Fibroblast of skin of right quadriceps (primary cell): Measurements from ENCODE around the gene ASS1.
"Not testable (repeated sequence)": the region's sequence is repeated elsewhere in the genome, so short reads cannot be mapped to it uniquely, and the experiment has no call there.

Experiments used
- DNase-seq: peaks from one replicate; pipeline ENCODE4 v3.0.0-alpha.2; 2013

The ASS1 gene

DNA sequence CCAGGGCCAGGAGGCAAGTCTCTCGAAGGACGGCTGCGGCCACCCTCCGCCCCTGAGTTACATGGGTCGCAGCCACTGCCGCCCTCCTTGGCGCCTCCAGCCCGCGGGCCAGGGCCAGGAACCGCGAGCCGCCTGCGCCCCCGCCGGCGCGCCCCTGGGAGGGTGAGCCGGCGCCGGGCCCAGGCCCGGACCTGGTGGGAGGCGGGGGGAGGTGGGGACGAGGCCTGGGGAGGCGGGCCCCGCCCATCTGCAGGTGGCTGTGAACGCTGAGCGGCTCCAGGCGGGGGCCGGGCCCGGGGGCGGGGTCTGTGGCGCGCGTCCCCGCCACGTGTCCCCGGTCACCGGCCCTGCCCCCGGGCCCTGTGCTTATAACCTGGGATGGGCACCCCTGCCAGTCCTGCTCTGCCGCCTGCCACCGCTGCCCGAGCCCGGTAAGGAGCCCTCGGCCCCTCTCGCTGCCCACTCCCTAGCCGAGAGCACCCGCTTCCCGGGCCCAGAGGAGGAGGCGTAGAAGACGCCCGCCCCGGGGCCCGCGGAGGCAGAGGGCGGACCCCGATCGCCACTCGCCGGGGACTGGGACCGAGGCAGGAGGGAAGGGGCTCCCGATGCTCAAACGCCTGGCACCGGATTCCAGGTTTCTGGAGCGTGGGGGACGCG lies at the start of gene ASS1:
ASS1 (plus strand) TSS at position 397 of the 657 bp plus-strand sequence. CDS start 7,268 bp downstream, outside the sequence.
- DNase-seq = peak; percentile 26

DNA sequence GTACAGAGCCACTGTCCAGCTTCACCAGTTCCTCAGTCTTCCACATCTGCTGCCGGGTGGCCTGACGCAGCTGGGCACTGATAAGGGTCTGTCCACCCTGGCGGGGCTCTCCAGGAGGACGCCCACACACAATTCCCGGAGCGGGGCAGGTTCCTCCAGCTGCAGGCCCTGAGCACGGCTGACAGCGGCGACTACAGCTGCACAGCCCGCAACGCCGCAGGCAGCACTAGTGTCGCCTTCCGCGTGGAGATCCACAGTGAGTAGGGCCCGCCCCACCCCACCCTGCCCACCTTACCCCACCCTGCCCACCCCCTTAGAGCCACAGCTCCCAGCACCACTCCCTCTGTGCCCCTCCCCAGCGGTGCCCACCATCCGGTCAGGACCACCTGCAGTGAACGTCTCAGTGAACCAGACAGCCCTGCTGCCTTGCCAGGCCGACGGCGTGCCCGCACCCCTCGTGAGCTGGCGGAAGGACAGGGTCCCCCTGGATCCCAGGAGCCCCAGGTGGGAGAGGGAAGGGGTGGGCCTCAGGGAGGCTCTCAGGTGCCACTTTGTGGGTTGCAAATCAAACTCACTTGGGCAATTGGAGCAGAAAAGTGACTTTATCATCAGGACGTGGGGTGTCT lies 48.8 kb upstream of the ASS1 start:
- no peak for DNase-seq

GRCh38 chr9:130396581-130396980 lies 48.2 kb upstream of the ASS1 start:
- no peak for DNase-seq

DNA sequence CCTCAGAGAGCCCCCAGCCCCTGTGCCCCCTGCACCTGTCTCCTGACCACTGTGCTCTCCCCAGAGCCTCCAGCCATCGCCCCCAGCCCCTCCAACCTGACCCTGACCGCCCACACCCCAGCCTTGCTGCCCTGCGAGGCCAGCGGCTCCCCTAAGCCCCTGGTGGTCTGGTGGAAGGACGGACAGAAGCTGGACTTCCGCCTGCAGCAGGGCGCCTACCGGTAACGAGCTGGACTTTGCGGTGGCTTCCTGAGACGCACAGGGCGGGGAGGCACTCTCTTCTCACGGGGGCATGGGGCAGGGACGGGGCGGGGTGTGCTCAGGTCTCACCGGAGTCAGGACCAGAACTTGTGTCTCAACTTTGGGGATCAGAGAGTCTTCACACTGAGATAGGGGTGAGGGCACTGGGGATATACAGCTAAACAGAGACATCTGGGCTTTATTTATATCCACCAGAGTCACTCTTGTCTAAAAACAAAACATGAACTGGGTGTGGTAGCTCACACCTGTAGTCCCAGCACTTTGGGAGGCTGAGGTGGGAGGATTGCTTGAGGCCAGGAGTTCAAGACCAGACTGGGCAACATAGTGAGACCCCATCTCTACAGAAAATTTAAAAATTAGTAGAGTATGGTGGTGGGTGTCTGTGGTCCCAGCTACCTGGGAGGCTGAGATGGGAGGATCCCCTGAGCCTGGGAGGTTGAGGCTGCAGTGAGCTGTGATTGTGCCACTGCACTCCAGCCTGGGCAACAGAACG lies 46.1 kb upstream of the ASS1 start:
- no peak for DNase-seq

- no peak for DNase-seq
These were observed 45.0 kb upstream of the ASS1 start for GRCh38 chr9:130399768-130400167.

DNA sequence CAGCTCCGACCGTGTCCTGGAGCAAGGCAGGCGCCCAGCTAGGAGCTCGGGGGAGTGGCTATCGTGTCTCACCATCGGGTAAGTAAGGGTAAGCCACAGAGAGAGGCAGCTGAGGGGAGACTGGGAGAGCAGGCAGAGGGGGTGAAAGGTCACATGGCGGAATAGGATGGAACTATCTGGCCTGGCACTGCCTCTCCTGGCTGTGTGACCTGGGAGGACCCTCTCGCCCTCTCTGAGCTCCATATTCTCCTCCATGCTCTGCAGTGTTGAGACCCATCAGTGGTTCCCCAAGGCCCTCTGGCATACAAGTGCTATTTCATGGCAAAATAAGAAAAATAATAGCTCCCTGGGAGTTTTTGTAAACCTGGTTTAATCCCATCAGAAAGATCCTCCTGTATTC lies 43.9 kb upstream of the ASS1 start:
- no peak for DNase-seq

GRCh38 chr9:130401742-130402141 lies 43.0 kb upstream of the ASS1 start:
- DNase-seq = not testable (repeated sequence)

DNA sequence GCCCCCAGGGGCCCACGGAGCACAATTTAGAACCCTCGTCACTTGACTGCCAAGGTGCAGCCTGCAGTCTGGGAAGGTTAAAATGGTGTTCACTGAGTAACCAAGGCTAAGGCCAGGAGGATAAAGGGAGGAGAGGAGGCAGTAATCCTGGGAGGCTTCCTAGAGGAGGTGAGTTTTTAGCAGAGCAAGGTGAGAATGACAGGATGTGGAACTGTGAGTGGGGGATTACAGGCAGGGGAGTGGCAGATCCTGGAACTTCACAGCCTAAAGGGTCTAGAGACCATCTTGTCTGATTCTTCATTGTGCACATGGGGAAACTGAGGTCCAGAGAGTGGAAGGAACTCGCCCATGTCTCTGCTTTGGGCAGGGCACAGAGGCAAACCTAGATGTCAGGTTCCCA lies 42.5 kb upstream of the ASS1 start:
- DNase-seq = no peak

DNA sequence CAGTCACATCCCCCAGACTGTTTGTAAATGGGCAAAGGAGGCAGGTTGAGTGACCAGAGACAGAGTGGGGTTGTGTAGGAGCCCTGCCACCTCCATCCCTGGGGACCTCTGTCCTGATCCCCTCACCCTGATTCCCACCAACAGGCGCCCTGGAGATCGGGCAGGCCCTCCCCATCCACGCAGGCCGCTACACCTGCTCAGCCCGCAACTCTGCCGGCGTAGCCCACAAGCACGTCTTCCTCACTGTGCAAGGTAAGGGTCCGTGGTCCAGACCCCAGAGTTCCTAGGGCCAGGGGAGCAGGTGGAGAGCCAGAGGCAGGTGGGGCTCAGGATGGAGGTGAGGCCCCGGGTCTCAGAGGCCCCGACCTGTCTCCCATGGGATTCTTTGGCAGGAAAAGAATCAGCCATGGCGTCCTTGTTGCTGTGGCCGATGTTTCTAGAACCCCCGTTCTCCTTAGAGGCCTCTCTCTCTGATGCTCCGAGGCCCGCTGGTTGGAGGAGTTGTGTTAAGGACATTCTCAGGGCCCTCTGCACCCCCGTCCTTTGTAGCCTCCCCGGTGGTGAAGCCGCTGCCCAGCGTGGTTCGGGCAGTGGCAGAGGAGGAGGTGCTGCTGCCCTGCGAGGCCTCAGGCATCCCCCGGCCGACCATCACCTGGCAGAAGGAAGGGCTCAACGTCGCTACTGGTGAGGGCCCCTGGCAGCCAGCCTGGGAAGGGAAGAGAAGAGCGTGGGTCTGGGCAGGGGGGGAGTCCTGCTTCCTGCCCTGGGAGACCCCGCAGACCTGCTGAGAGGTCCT lies 41.9 kb upstream of the ASS1 start:
- no peak for DNase-seq

GRCh38 chr9:130405657-130406257 lies 39.0 kb upstream of the ASS1 start:
- DNase-seq = no peak

DNA sequence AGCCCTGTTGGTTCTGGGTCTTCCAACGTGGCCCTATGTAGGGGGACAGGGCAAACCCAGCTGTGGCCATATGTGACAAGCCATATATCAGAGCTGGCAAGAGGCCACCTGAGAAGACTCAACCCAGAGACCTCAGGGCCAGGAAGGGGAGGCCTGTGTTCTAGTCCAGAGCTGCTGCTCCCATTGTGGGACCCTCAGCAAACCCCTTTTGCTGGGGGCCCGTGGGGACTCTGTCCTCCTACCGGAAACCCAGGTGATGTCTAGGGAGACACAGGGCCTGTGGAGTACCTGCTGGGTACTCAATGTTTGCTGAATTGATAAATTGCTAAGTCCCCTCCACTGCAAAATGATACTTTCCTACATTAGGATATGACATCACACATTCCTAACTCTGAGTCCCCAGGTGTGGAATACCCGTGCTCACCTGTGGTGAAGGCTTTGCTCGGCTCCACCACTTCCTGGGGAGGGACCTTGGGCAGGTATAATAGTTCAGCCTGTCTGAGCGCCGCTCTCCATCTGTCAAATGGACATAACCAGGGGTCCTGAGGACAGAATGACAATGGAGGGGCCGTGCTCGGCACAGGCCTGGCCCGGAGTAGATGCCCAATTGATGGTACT lies 38.4 kb upstream of the ASS1 start:
- no peak for DNase-seq

DNA sequence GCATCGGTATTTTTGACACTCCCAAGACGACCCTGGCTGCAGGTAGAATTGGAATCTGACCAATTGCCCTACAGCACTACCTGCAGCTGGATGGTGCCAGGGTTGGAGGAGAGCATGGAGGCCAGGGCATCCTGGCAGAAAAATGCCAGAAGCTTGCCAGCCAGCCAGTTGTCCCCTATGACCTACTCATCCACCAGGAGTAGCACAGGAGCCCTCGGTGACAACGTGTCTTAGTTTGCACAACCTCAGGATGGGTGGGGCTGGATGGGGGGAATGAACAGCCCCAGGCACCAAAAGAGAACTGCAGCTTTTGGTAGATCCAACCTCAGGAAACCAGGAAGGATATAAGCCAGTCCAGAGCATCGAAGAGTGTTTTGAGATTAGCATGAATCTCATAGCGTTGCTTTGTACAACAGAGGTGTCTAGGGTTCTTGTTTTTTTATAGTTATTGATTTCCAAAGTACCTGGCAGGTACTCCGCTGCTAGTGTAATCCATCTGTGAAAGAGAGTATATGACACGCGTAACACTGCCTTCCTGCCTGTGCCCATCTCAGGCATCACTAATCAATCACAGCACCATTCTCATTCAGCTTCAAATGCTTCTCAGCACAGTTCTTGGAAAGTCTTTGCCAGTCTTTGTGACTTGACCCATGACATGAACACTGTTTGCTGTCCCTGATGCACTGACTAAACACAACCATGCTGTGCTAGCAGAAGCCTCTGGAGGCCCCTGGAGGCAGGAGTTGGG lies 36.7 kb upstream of the ASS1 start:
- no peak for DNase-seq

GRCh38 chr9:130408669-130409068 lies 36.1 kb upstream of the ASS1 start:
- DNase-seq = no peak

DNA sequence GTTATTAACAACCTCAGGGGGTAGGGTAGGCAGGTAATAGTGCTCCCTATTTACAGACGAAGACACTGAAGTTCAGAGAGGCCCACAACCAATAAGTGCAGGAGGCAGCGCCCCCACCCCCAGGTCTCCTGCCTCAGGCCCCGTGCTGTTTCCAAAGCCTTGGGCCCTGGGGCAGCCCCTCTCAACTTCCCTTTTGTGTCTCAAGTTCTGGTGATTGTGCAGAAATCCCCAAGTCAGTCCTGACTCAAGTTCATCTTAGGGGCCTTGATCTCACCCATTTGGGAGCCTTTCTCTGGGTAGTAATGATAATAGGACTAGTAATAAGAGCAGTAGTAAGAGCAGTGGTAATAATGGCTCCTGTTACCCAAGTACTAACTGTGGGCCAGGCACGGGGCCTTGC lies 35.5 kb upstream of the ASS1 start:
- no peak for DNase-seq

DNA sequence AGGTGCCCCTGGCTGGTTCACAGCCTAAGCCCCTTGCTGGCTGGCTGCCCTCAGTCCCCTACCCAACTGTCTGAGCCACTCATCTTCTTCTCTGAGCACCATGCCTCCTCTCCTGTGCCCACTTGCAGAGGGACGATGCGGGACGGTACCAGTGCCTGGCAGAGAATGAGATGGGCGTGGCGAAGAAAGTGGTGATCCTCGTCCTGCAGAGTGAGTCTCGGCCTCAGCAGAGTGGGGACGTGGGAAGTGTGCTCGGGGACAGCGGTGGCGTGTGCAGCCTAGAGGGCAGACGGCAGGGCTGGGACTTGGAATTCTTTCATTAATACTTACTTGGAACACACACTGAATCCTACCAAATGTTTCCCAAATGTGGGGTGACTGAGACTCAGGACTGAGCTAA lies 34.3 kb upstream of the ASS1 start:
- no peak for DNase-seq

GRCh38 chr9:130411566-130411915 lies 33.2 kb upstream of the ASS1 start:
- no peak for DNase-seq

- DNase-seq = no peak
These were observed 30.6 kb upstream of the ASS1 start for GRCh38 chr9:130414081-130414731.

GRCh38 chr9:130414910-130415746 lies 29.6 kb upstream of the ASS1 start:
- DNase-seq = no peak

GRCh38 chr9:130417602-130418001 lies 27.2 kb upstream of the ASS1 start:
- no peak for DNase-seq

DNA sequence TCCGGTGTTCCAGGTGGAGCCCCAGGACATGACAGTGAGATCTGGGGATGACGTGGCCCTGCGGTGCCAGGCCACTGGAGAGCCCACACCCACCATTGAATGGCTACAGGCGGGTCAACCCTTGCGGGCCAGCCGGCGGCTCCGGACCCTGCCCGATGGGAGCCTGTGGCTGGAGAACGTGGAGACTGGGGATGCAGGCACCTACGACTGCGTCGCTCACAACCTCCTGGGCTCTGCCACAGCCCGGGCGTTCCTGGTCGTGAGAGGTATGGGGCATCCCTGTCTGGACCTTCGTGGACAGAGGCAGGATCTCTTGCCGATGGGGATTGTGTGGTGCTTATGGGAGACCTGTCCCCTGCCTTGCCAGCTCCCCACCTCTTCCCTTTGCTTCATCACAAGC lies 26.0 kb upstream of the ASS1 start:
- DNase-seq = no peak
